Esophagus muscularis mucosa (tissue), 4 donors: ENCODE measurements around the gene DCHS1. TPM values are rescaled to one million over a fixed set of nuclear protein-coding genes. Genes with fewer than 3 reads are reported as not detected.

Source experiments
- DNase-seq: peaks from one replicate; pipeline ENCODE4 v3.0.0-alpha.2; 2017; ENCODE audit errors: extremely low spot score
- H3K27ac ChIP-seq, 4 donors: fragments of 200-600 bp; sonication (generic); replicated peaks in 1 of 4; 1 replicate in 3 of 4; 2 replicates in 1 of 4; pipeline ENCODE4 v1.5.1; 2016 to 2019; ENCODE audit warnings: mild to moderate bottlenecking in 1 of 4
- H3K27me3 ChIP-seq, 4 donors: fragments of 200-600 bp; sonication (generic); one replicate each; pipeline versions ENCODE4 v1.5.1 to v1.6.0; 2016 to 2019
- H3K36me3 ChIP-seq, 4 donors: fragments of 200-600 bp; sonication (generic); one replicate each; pipeline ENCODE4 v1.5.1; 2016 to 2019
- H3K4me1 ChIP-seq, 4 donors: fragments of 200-600 bp; sonication (generic); one replicate each; pipeline ENCODE4 v1.5.1; 2016 to 2019
- H3K4me3 ChIP-seq, 4 donors: fragments of 200-600 bp; sonication (generic); 1 replicate in 2 of 4; 2 replicates in 2 of 4; pipeline ENCODE4 v1.5.1; 2016 to 2019; ENCODE audit warnings: mild to moderate bottlenecking in 4 of 4, moderate library complexity in 1 of 4
- H3K9me3 ChIP-seq, 4 donors: fragments of 200-600 bp; sonication (generic); 1 replicate in 3 of 4; 2 replicates in 1 of 4; pipeline ENCODE4 v1.5.1; 2016 to 2019
- CTCF ChIP-seq, 3 experiments: fragments of 200-600 bp in 2 of 3; fragments of 450-650 bp in 1 of 3; sonication (generic) in 2 of 3; IDR thresholded peaks; one replicate each; pipeline ENCODE4 v1.5.1; 2017 to 2019; ENCODE audit warnings: antibody characterized with exemption in 3 of 3, mild to moderate bottlenecking in 2 of 3, moderate library complexity in 1 of 3
- EP300 ChIP-seq: sonication (generic); formaldehyde crosslinking; IDR thresholded peaks from one replicate; pipeline ENCODE4 v1.6.1; 2017; ENCODE audit warnings: antibody characterized with exemption
- POLR2A ChIP-seq: fragments of 450-650 bp; IDR thresholded peaks from one replicate; pipeline ENCODE4 v1.6.1; 2017; ENCODE audit warnings: antibody characterized with exemption, moderate library complexity, mild to moderate bottlenecking, low read depth
- POLR2AphosphoS5 ChIP-seq, 2 donors: sonication (generic); formaldehyde crosslinking; IDR thresholded peaks; one replicate each; pipeline ENCODE4 v1.6.1; 2017; ENCODE audit warnings: antibody characterized with exemption in 2 of 2
- WGBS: methylation state at CpG from one replicate; pipeline ENCODE4 v1.1.5; 2018; 5-methylcytosine and 5-hydroxymethylcytosine counted together
- intact Hi-C: fragments of 100-400 bp; cut with DNase I; formaldehyde crosslinking; loops from one replicate; pipeline ENCODE4 v1.15.1; 2023
- total RNA-seq, 4 donors: library from RNA; depleted of rRNA; stranded (reverse); fragments of >200 nt; gene quantifications; one replicate each; pipeline versions ENCODE4 v1.1.0 to v1.2.1, GENCODE V29; 2016

Gene DCHS1
- total RNA-seq, 4 donors from 2014 or later: 27.0 to 60.9 (median 34.0) TPM

- H3K27ac ChIP-seq: peak overlapping the region in 1 of 4 donors; percentile 16
- TF ChIP-seq EP300: no peak
- no peaks in the 10 kb centered on the region for H3K9me3 ChIP-seq
- H3K4me3 ChIP-seq: no peak overlapping the region
- peak; percentile 55 for DNase-seq
- no peaks in the 10 kb centered on the region for H3K27me3 ChIP-seq
- peaks cover 58 to 85% (median 74%) of the 10 kb centered on the region in 4 donors for H3K4me1 ChIP-seq
- intact Hi-C loops: loop anchor here (10.0 kb wide), 2 partner anchors 126 to 206 kb away; partner anchors contain the start of genes SMPD1 and TRIM3
- 92% methylated on average over 5 of the region's 13 CpGs for WGBS
- peaks cover 22 to 48% (median 37%) of the 10 kb centered on the region in 4 donors for H3K36me3 ChIP-seq
Measured at GRCh38 chr11:6601041-6601461, 54.6 kb downstream of the DCHS1 start.

GRCh38 chr11:6599881-6600390 lies 55.7 kb downstream of the DCHS1 start:
- peaks cover 57 to 81% (median 70%) of the 10 kb centered on the region in 4 donors for H3K4me1 ChIP-seq

GRCh38 chr11:6599449-6599848 lies 56.2 kb downstream of the DCHS1 start:
- peak; percentile 12 for DNase-seq
- 88% methylated on average over 1 of the region's 1 CpG for WGBS
- H3K36me3 ChIP-seq: peaks cover 22 to 53% (median 37%) of the 10 kb centered on the region in 4 donors
- H3K27me3 ChIP-seq: no peaks in the 10 kb centered on the region
- intact Hi-C loops: no loop called here
- no peak for TF ChIP-seq POLR2A
- TF ChIP-seq CTCF (IDR thresholded peaks at IDR 0.05): no peak
- no peak for TF ChIP-seq EP300
- TF ChIP-seq POLR2AphosphoS5 (IDR thresholded peaks at IDR 0.05): no peak
- no peaks in the 10 kb centered on the region for H3K9me3 ChIP-seq
- peak overlapping the region in 2 of 4 donors; percentile 67 to 82 for H3K27ac ChIP-seq
- H3K4me1 ChIP-seq: peaks cover 57 to 78% (median 68%) of the 10 kb centered on the region in 4 donors
- H3K4me3 ChIP-seq: no peak overlapping the region

More at GRCh38 chr11:6599881-6600390, 55.7 kb downstream of the DCHS1 start:
- intact Hi-C loops: loop anchor here (10.0 kb wide), 2 partner anchors 125 to 205 kb away; partner anchors contain the start of genes SMPD1 and TRIM3
- Histone ChIP-seq H3K27ac (peak overlapping the region in 2 of 4 donors; percentile 6 to 82), H3K9me3 (no peaks in the 10 kb centered on the region), H3K27me3 (no peaks in the 10 kb centered on the region), H3K36me3 (peaks cover 22 to 48% (median 37%) of the 10 kb centered on the region in 4 donors), H3K4me3 (no peak overlapping the region)
- peak; percentile 14 for DNase-seq
- TF ChIP-seq POLR2AphosphoS5 (IDR thresholded peaks at IDR 0.05) (no peak), EP300 (no peak), CTCF (IDR thresholded peaks at IDR 0.05) (no peak), POLR2A (no peak)
- 86% methylated on average over 2 of the region's 2 CpGs for WGBS

GRCh38 chr11:6598555-6598954 lies 57.1 kb downstream of the DCHS1 start:
- TF ChIP-seq POLR2AphosphoS5 (IDR thresholded peaks at IDR 0.05): no peak
- TF ChIP-seq EP300: no peak
- no peak for TF ChIP-seq CTCF (IDR thresholded peaks at IDR 0.05)
- Histone ChIP-seq H3K36me3 (peaks cover 22 to 59% (median 37%) of the 10 kb centered on the region in 4 donors), H3K9me3 (no peaks in the 10 kb centered on the region), H3K4me1 (peaks cover 57 to 78% (median 71%) of the 10 kb centered on the region in 4 donors), H3K4me3 (no peak overlapping the region), H3K27me3 (no peaks in the 10 kb centered on the region), H3K27ac (peak overlapping the region in 2 of 4 donors; percentile 67 to 82)
- WGBS: 98% methylated on average over 3 of the region's 3 CpGs
- intact Hi-C loops: no loop called here
- DNase-seq: peak; percentile 60

GRCh38 chr11:6596239-6596877 lies 59.3 kb downstream of the DCHS1 start:
- TF ChIP-seq POLR2AphosphoS5 (IDR thresholded peaks at IDR 0.05): peak in 1 of 2 donors; percentile 29
- no peak for TF ChIP-seq EP300
- TF ChIP-seq CTCF (IDR thresholded peaks at IDR 0.05): no peak
- TF ChIP-seq POLR2A: no peak
- Histone ChIP-seq H3K9me3 (no peaks in the 10 kb centered on the region), H3K4me1 (peaks cover 41 to 63% (median 60%) of the 10 kb centered on the region in 4 donors), H3K4me3 (peak overlapping the region in 1 of 4 donors; percentile 0), H3K27me3 (no peaks in the 10 kb centered on the region), H3K36me3 (peaks cover 22 to 67% (median 42%) of the 10 kb centered on the region in 4 donors), H3K27ac (peak overlapping the region; percentile 59 to 82 (median 68))
- peak; percentile 62 for DNase-seq
- 20% methylated on average over 5 of the region's 5 CpGs for WGBS
- intact Hi-C loops: no loop called here
